Stimulated activated naive CD8-positive, alpha-beta T cell treated with anti-CD3 and anti-CD28 coated beads, Interleukin-15, amount 100 ng/mL, for 72 hours (primary cell): ENCODE measurements around the gene ELK3.
A peak's percentile ranks its signal among the peaks of the same experiment; 100 is the strongest.
"Not testable (repeated sequence)": the region's sequence is repeated elsewhere in the genome, so short reads cannot be mapped to it uniquely, and the experiment has no call there.

ENCODE experiments used
- ATAC-seq: fragments of 150-1000 bp; cut with Tn5 transposase; 2 replicates; pipeline ENCODE4 v1.10.0; 2021; ENCODE audit warnings: mild to moderate bottlenecking, moderate library complexity
- DNase-seq, 2 donors: peaks; one replicate each; pipeline ENCODE4 v3.0.0; 2021 to 2022
- H3K27ac Mint-ChIP-seq, 2 donors: one replicate each; pipeline ENCODE4 v1.8.0; 2022; ENCODE audit warnings: mild to moderate bottlenecking in 2 of 2, mixed read lengths in 2 of 2, moderate library complexity in 2 of 2
- H3K27me3 Mint-ChIP-seq: one replicate; pipeline ENCODE4 v1.8.0; 2022; ENCODE audit warnings: mixed read lengths
- H3K4me1 Mint-ChIP-seq: one replicate; pipeline ENCODE4 v1.8.0; 2022; ENCODE audit warnings: mild to moderate bottlenecking, mixed read lengths
- H3K4me3 Mint-ChIP-seq, 2 donors: one replicate each; pipeline ENCODE4 v1.8.0; 2022; ENCODE audit warnings: mild to moderate bottlenecking in 2 of 2, mixed read lengths in 2 of 2, moderate library complexity in 1 of 2
- H3K9me3 Mint-ChIP-seq, 2 donors: one replicate each; pipeline ENCODE4 v1.8.0; 2022; ENCODE audit warnings: mixed read lengths in 2 of 2

Gene ELK3

DNA sequence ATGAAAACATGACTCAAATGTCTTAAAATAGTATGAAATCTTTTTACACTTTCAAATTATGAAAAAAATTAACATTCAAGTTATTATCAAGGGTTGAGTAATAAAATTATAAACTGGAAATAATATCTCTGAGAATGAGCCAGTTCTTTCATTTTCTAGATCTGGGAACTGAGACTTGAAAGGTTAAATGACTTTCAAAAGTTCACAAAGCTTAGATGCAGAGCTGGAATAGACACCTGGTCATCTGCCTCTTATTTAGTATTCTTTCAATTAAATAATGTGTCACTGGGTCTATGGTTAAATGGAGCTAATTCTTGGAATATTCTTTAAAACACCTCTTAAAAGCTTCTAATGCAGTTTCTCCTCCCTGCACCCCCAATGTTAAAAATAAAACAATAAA is 119.4 kb downstream of the ELK3 start:
- Mint-ChIP-seq H3K27ac (no peak overlapping the region), H3K4me3 (no peak overlapping the region), H3K27me3 (no peaks in the 10 kb centered on the region), H3K4me1 (peaks cover 6% of the 10 kb centered on the region), H3K9me3 (no peaks in the 10 kb centered on the region)
- DNase-seq, result no peak
- ATAC-seq, result no peak

DNA sequence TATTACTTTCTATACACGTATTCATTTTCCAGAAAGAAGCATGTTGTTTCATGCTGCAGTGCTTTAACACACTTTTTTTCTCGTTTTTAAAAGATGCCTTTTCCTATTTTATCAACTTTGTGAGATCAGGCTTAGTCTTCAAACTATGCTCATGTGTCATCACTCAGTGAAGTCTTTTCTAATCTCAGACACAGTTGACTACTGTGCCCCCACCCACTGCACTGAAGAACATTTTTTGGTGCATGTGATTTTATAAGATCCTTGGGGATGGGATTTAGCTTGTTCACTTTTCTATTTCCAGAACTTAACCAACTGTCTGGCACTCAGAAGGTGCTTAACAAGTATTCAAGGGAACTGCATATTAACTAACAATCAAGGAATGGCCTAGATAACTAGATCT is 120.5 kb downstream of the ELK3 start:
- H3K4me3 Mint-ChIP-seq, result no peak overlapping the region
- DNase-seq (no peak), ATAC-seq (no peak)
- H3K4me1 Mint-ChIP-seq, result peaks cover 6% of the 10 kb centered on the region
- H3K9me3 Mint-ChIP-seq, result no peaks in the 10 kb centered on the region
- no peaks in the 10 kb centered on the region for H3K27me3 Mint-ChIP-seq
- peak overlapping the region in 1 of 2 donors; percentile 47 for H3K27ac Mint-ChIP-seq

DNA sequence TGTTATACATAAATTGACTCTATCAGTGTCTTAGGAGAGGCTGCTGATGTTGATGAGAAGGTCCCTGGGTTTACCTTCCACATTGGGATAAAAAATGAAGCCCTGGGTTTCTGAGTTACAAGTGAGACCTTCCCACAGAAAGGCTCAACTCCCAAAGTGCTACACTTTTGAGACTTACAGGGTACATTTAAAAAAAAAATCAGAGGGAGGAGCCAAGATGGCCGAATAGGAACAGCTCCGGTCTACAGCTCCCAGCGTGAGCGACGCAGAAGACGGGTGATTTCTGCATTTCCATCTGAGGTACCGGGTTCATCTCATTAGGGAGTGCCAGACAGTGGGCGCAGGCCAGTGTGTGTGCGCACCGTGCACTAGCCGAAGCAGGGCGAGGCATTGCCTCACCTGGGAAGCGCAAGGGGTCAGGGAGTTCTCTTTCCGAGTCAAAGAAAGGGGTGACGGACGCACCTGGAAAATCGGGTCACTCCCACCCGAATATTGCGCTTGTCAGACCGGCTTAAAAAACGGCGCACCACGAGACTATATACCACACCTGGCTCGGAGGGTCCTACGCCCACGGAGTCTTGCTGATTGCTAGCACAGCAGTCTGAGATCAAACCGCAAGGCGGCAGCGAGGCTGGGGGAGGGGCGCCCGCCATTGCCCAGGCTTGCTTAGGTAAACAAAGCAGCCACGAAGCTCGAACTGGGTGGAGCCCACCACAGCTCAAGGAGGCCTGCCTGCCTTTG is 121.7 kb downstream of the ELK3 start:
- peak overlapping the region; percentile 84 to 92 for H3K4me3 Mint-ChIP-seq
- not testable (repeated sequence) for H3K27me3 Mint-ChIP-seq, H3K4me1 Mint-ChIP-seq, ATAC-seq, H3K9me3 Mint-ChIP-seq
- DNase-seq, result peak; percentile 17 to 22
- peak overlapping the region; percentile 59 to 81 for H3K27ac Mint-ChIP-seq

DNA sequence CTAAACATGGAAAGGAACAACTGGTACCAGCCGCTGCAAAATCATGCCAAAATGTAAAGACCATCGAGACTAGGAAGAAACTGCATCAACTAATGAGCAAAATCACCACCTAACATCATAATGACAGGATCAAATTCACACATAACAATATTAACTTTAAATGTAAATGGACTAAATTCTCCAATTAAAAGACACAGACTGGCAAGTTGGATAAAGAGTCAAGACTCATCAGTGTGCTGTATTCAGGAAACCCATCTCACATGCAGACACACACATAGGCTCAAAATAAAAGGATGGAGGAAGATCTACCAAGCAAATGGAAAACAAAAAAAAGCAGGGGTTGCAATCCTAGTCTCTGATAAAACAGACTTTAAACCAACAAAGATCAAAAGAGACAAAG is 123.6 kb downstream of the ELK3 start:
- peak overlapping the region in 1 of 2 donors; percentile 74 for H3K27ac Mint-ChIP-seq
- not testable (repeated sequence) for H3K9me3 Mint-ChIP-seq, H3K4me3 Mint-ChIP-seq, H3K4me1 Mint-ChIP-seq, H3K27me3 Mint-ChIP-seq, ATAC-seq, DNase-seq
